Middle frontal gyrus (tissue), 1 donor: ENCODE results near the gene PDE9A.

Experiments
- DNase-seq: peaks from one replicate; pipeline ENCODE4 v3.0.0-alpha.2; 2015; ENCODE audit warnings: low spot score; ENCODE audit errors: extremely low spot score

The PDE9A gene

GRCh38 chr21:42734323-42734971, 81.0 kb downstream of the PDE9A start:
- no peak for DNase-seq

- DNase-seq = no peak
Observed at GRCh38 chr21:42735061-42735460, 81.6 kb downstream of the PDE9A start.

GRCh38 chr21:42735944-42736343, 82.5 kb downstream of the PDE9A start:
- no peak for DNase-seq

- DNase-seq = no peak
Observed at GRCh38 chr21:42736646-42737350, 83.4 kb downstream of the PDE9A start.

- no peak for DNase-seq
Observed at GRCh38 chr21:42737951-42738590, 84.7 kb downstream of the PDE9A start.

GRCh38 chr21:42739061-42739931, 85.9 kb downstream of the PDE9A start:
- no peak for DNase-seq

GRCh38 chr21:42740405-42740909, 87.0 kb downstream of the PDE9A start:
- no peak for DNase-seq

- DNase-seq = no peak
Observed at GRCh38 chr21:42741066-42741465, 87.6 kb downstream of the PDE9A start.

- no peak for DNase-seq
Observed at GRCh38 chr21:42744520-42745445, 91.4 kb downstream of the PDE9A start.

GRCh38 chr21:42745511-42746239, 92.3 kb downstream of the PDE9A start:
- DNase-seq = no peak

- DNase-seq = no peak
Observed at GRCh38 chr21:42746240-42746592, 92.8 kb downstream of the PDE9A start.

GRCh38 chr21:42746593-42747275, 93.3 kb downstream of the PDE9A start:
- DNase-seq = no peak

- DNase-seq = no peak
Observed at GRCh38 chr21:42747276-42747701, 93.9 kb downstream of the PDE9A start.

GRCh38 chr21:42747746-42748351, 94.4 kb downstream of the PDE9A start:
- DNase-seq = no peak

- DNase-seq = no peak
Observed at GRCh38 chr21:42748620-42749176, 95.3 kb downstream of the PDE9A start.

GRCh38 chr21:42750737-42751530, 97.5 kb downstream of the PDE9A start:
- no peak for DNase-seq

- no peak for DNase-seq
Observed at GRCh38 chr21:42751866-42752265, 98.4 kb downstream of the PDE9A start.

- no peak for DNase-seq
Observed at GRCh38 chr21:42753804-42754203, 100.4 kb downstream of the PDE9A start.
